ENCODE data around the gene CFAP157.
A peak's percentile ranks its signal among the peaks of the same experiment; 100 is the strongest.
"Not testable (repeated sequence)": the region's sequence is repeated elsewhere in the genome, so short reads cannot be mapped to it uniquely, and the experiment has no call there.

Gene CFAP157

GRCh38 chr9:127739614-127740330 lies 33.0 kb downstream of the CFAP157 start:
- no peak for DNase-seq

GRCh38 chr9:127741831-127742434 lies 35.1 kb downstream of the CFAP157 start:
- DNase-seq: no peak

- no peak for DNase-seq
Observed at GRCh38 chr9:127742435-127743088, 35.8 kb downstream of the CFAP157 start.

GRCh38 chr9:127744398-127745110 lies 37.8 kb downstream of the CFAP157 start:
- DNase-seq: no peak

- DNase-seq: peak; percentile 47
Observed at GRCh38 chr9:127746959-127747569, 40.3 kb downstream of the CFAP157 start.

- DNase-seq: no peak
Observed at GRCh38 chr9:127749090-127749787, 42.5 kb downstream of the CFAP157 start.

- DNase-seq: no peak
Observed at GRCh38 chr9:127751269-127752054, 44.7 kb downstream of the CFAP157 start.

GRCh38 chr9:127753148-127753547 lies 46.4 kb downstream of the CFAP157 start:
- no peak for DNase-seq

GRCh38 chr9:127753622-127754021 lies 46.8 kb downstream of the CFAP157 start:
- DNase-seq: no peak

- DNase-seq: no peak
Observed at GRCh38 chr9:127754099-127755060, 47.6 kb downstream of the CFAP157 start.

- no peak for DNase-seq
Observed at GRCh38 chr9:127755061-127756060, 48.6 kb downstream of the CFAP157 start.

GRCh38 chr9:127756233-127756632 lies 49.4 kb downstream of the CFAP157 start:
- no peak for DNase-seq

GRCh38 chr9:127756776-127757175 lies 50.0 kb downstream of the CFAP157 start:
- DNase-seq: not testable (repeated sequence)

GRCh38 chr9:127758843-127759242 lies 52.1 kb downstream of the CFAP157 start:
- DNase-seq: no peak

GRCh38 chr9:127761061-127761460 lies 54.3 kb downstream of the CFAP157 start:
- no peak for DNase-seq

- no peak for DNase-seq
Observed at GRCh38 chr9:127761491-127761956, 54.7 kb downstream of the CFAP157 start.

GRCh38 chr9:127762111-127762676 lies 55.4 kb downstream of the CFAP157 start:
- no peak for DNase-seq

- DNase-seq: peak; percentile 19
Observed at GRCh38 chr9:127763918-127764384, 57.2 kb downstream of the CFAP157 start.
